A549 treated with AZD9567 at 1 μM for 4 hours (cell line): ENCODE data around the gene DCAF12. TPM values are rescaled to one million over a fixed set of nuclear protein-coding genes. Genes with fewer than 3 reads are reported as not detected.

Source experiments
- total RNA-seq: library from RNA; stranded (reverse); fragments of 200-300 nt; extraction: Qiagen RNA extraction; gene quantifications from 5 replicates; pipeline ENCODE4 v1.2.3, GENCODE V29; 2022; ENCODE audit not compliant: insufficient read depth

The DCAF12 gene
- 32.2 to 44.5 TPM (median 38.7 TPM) in 5 replicates for total RNA-seq

GRCh38 chr9:34126207-34127034 is at the start of gene DCAF12:
Gene DCAF12, minus strand, starts transcription at chr9:34126698. Its CDS starts 267 bp downstream, at chr9:34126431.

GRCh38 chr9:34048727-34049629 is 77.5 kb downstream of the DCAF12 start, which contains the start of gene UBAP2:
Gene UBAP2, minus strand, starts transcription at chr9:34048887. Its CDS starts 31,739 bp downstream, at chr9:34017148.

Other genes with a start within 250 kb of the DCAF12 start
- 37.4 to 48.9 TPM (median 47.9 TPM) in 5 replicates for gene UBAP2, start 77.8 kb downstream of the DCAF12 start, total RNA-seq
- 40.8 to 50.8 TPM (median 44.4 TPM) in 5 replicates for gene UBAP1, start 52.3 kb upstream of the DCAF12 start, total RNA-seq
- gene KIF24, start 202.6 kb upstream of the DCAF12 start, total RNA-seq: 3.2 to 3.4 TPM (median 3.3 TPM) in 5 replicates
- 21.4 to 31.2 TPM (median 24.1 TPM) in 5 replicates for gene NUDT2, start 202.9 kb upstream of the DCAF12 start, total RNA-seq